ENCODE data around the gene SLC2A8. TPM values are rescaled to one million over a fixed set of nuclear protein-coding genes. Genes with fewer than 3 reads are reported as not detected.

The SLC2A8 gene
- total RNA-seq, 4 donors from 2014 or later: 23.7 to 40.2 (median 29.8) TPM

DNA sequence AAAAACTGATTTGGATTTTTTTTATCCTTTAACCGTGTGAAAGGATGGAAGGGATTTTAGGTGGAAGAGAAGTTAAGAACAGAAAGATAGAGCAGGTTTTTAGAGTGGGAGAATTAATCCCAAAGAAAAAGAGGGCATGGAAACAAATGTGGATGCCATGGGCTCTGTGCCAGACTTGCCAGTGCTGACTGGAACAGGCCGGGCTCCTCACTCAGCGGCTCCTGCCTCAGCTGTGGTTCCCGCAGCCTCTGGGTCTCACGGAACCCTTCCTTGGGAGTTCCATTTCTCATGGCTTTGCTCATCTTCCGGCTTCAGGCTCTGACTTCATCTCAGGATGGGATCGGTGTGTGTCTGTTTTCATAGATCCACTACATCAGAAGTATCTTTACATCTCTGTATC is 30.4 kb upstream of the SLC2A8 start:
- Histone ChIP-seq H3K4me3 (no peak overlapping the region), H3K27me3 (no peaks in the 10 kb centered on the region), H3K9me3 (no peaks in the 10 kb centered on the region), H3K36me3 (peaks cover 0 to 59% of the 10 kb centered on the region in 2 donors), H3K4me1 (no peaks in the 10 kb centered on the region), H3K27ac (no peak overlapping the region)
- TF ChIP-seq CTCF (IDR thresholded peaks at IDR 0.05) (no peak), EP300 (IDR thresholded peaks at IDR 0.05) (no peak), POLR2A (IDR thresholded peaks at IDR 0.05) (no peak), POLR2AphosphoS5 (IDR thresholded peaks at IDR 0.05) (no peak)
- WGBS, 2 donors (ENCODE audit: low coverage in 1 of 2): 75 to 84% methylated on average over 5 to 6 of the region's 7 CpGs
- no peak for ATAC-seq

GRCh38 chr9:127368852-127369402 is 28.0 kb upstream of the SLC2A8 start:
- peaks cover 0 to 48% of the 10 kb centered on the region in 2 donors for H3K36me3 ChIP-seq
- H3K27me3 ChIP-seq: no peaks in the 10 kb centered on the region
- H3K4me3 ChIP-seq: no peak overlapping the region
- H3K27ac ChIP-seq: no peak overlapping the region
- WGBS, 2 donors (ENCODE audit: low coverage in 1 of 2): 66 to 100% methylated on average over 3 to 6 of the region's 6 CpGs
- H3K9me3 ChIP-seq: no peaks in the 10 kb centered on the region
- no peak for TF ChIP-seq CTCF (IDR thresholded peaks at IDR 0.05)
- no peak for TF ChIP-seq POLR2A (IDR thresholded peaks at IDR 0.05)
- TF ChIP-seq EP300 (IDR thresholded peaks at IDR 0.05): no peak
- no peak for TF ChIP-seq POLR2AphosphoS5 (IDR thresholded peaks at IDR 0.05)
- ATAC-seq: no peak
- no peaks in the 10 kb centered on the region for H3K4me1 ChIP-seq

DNA sequence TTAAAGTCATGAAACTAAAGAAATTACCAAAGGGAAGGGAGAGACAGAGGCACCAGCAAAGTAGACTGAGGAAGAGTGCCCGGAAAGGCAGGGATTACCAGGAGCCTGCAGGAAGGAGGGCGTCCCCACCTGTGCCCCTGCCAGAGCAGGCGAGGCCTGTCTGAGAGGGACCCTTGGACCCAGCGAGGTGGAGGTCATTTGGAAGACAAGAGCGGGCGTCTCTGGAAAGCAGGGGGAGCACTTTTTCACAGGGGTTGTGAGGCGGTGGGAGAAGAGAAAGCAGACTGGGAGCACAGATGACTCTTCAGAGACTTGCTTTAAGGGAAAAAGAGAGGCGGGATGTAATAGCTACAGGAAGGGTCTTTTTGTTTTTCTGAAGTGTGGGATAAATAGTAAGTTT is 27.5 kb upstream of the SLC2A8 start:
- Histone ChIP-seq H3K9me3 (no peaks in the 10 kb centered on the region), H3K4me1 (no peaks in the 10 kb centered on the region), H3K27me3 (no peaks in the 10 kb centered on the region), H3K4me3 (no peak overlapping the region), H3K27ac (no peak overlapping the region), H3K36me3 (peaks cover 0 to 44% of the 10 kb centered on the region in 2 donors)
- ATAC-seq: no peak
- 83 to 92% methylated on average over 2 to 7 of the region's 8 CpGs for WGBS, 2 donors (ENCODE audit: low coverage in 1 of 2)
- no peak for TF ChIP-seq EP300 (IDR thresholded peaks at IDR 0.05)
- TF ChIP-seq POLR2A (IDR thresholded peaks at IDR 0.05): no peak
- no peak for TF ChIP-seq POLR2AphosphoS5 (IDR thresholded peaks at IDR 0.05)
- no peak for TF ChIP-seq CTCF (IDR thresholded peaks at IDR 0.05)

- ATAC-seq: no peak
- TF ChIP-seq EP300 (IDR thresholded peaks at IDR 0.05): no peak
- no peak for TF ChIP-seq POLR2AphosphoS5 (IDR thresholded peaks at IDR 0.05)
- TF ChIP-seq CTCF (IDR thresholded peaks at IDR 0.05): no peak
- TF ChIP-seq POLR2A (IDR thresholded peaks at IDR 0.05): no peak
- Histone ChIP-seq H3K27ac (no peak overlapping the region), H3K4me1 (no peaks in the 10 kb centered on the region), H3K9me3 (no peaks in the 10 kb centered on the region), H3K27me3 (no peaks in the 10 kb centered on the region), H3K4me3 (no peak overlapping the region), H3K36me3 (peaks cover 0 to 37% of the 10 kb centered on the region in 2 donors)
- WGBS, 2 donors (ENCODE audit: low coverage in 1 of 2): 65 to 70% methylated on average over 6 of the region's 7 CpGs
Measured at GRCh38 chr9:127370147-127370579, 26.8 kb upstream of the SLC2A8 start.

Measured in gastroesophageal sphincter (tissue), 4 donors.